DMS79 treated with DMSO at 0.1 percent for 48 hours (cell line): ENCODE results near the gene YARS1.

Experiments
- DNase-seq: peaks from one replicate; lab custom pipeline; 2025; lab: John Stamatoyannopoulos, UW

The YARS1 gene

GRCh38 chr1:32817159-32817814 is at the start of gene YARS1, which contains the start of gene S100PBP:
Gene YARS1 (minus strand): TSS chr1:32817358. CDS start chr1:32817244, 114 bp downstream.
Gene S100PBP (plus strand): TSS chr1:32817653. CDS start chr1:32826100, 8,447 bp downstream.
- peak; percentile 99 for DNase-seq

- DNase-seq = no peak
Observed at GRCh38 chr1:32865639-32866405, 48.7 kb upstream of the YARS1 start.

GRCh38 chr1:32864375-32865019 is 47.3 kb upstream of the YARS1 start:
- no peak for DNase-seq

GRCh38 chr1:32863881-32864245 is 46.7 kb upstream of the YARS1 start:
- DNase-seq = no peak

GRCh38 chr1:32863218-32863880 is 46.2 kb upstream of the YARS1 start:
- DNase-seq = no peak

GRCh38 chr1:32861904-32862695 is 44.9 kb upstream of the YARS1 start:
- no peak for DNase-seq

GRCh38 chr1:32860566-32860965 is 43.4 kb upstream of the YARS1 start:
- DNase-seq = no peak

- DNase-seq = no peak
Observed at GRCh38 chr1:32859915-32860314, 42.8 kb upstream of the YARS1 start.

GRCh38 chr1:32858791-32859190 is 41.6 kb upstream of the YARS1 start:
- no peak for DNase-seq

- no peak for DNase-seq
Observed at GRCh38 chr1:32858136-32858535, 41.0 kb upstream of the YARS1 start.

- DNase-seq = no peak
Observed at GRCh38 chr1:32855861-32856617, 38.9 kb upstream of the YARS1 start.

GRCh38 chr1:32848354-32849063 is 31.4 kb upstream of the YARS1 start:
- no peak for DNase-seq

- no peak for DNase-seq
Observed at GRCh38 chr1:32831878-32832277, 14.7 kb upstream of the YARS1 start.

- peak; percentile 97 for DNase-seq
Observed at GRCh38 chr1:32830092-32830852, 13.1 kb upstream of the YARS1 start.

GRCh38 chr1:32828341-32828740 is 11.2 kb upstream of the YARS1 start:
- DNase-seq = peak; percentile 8

- DNase-seq = no peak
Observed at GRCh38 chr1:32825181-32825580, 8.0 kb upstream of the YARS1 start.

- peak; percentile 56 for DNase-seq
Observed at GRCh38 chr1:32818804-32819541, 1.8 kb upstream of the YARS1 start.
